NK-92 (cell line): ENCODE data around the gene CBR1.

Source experiments
- DNase-seq: peaks from one replicate; lab custom pipeline; 2025; ENCODE audit not compliant: unreplicated experiment; lab: John Stamatoyannopoulos, UW

The CBR1 gene

DNA sequence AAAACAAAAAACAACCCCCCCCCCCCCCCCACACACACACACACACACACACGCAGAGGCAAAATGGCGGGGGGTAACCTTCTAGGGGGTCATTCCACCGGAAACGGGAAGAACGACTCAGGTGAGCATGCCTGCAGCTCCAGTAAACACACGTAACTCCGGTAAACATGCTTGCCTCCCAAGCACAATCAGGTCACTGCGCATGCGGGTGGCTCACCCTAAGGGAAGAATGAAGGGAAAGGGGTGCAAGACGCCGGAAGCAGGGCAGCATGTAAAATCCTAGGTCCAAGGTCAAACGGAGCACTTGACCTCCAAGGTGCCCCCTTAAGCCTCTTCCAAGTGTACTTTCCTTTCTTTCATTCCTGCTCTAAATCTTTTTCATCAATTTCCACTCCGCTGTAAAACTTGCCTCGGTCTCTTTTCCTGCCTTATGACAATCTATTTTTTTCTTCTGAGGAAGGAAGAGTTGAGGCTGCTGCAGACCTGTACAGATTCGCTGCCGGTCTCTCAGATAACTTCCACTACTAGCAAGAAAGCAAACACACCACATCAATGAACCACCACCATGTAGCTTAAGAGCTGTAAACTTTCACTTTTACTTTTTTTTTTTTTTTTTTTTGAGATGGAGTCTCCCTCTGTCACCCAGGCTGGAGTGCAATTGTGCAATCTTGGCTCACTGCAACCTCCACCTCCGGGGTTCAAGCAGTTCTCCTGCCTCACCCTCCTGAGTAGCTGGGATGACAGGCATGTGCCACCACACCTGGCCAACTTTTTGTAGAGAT is 44.0 kb downstream of the CBR1 start:
- no peak for DNase-seq

DNA sequence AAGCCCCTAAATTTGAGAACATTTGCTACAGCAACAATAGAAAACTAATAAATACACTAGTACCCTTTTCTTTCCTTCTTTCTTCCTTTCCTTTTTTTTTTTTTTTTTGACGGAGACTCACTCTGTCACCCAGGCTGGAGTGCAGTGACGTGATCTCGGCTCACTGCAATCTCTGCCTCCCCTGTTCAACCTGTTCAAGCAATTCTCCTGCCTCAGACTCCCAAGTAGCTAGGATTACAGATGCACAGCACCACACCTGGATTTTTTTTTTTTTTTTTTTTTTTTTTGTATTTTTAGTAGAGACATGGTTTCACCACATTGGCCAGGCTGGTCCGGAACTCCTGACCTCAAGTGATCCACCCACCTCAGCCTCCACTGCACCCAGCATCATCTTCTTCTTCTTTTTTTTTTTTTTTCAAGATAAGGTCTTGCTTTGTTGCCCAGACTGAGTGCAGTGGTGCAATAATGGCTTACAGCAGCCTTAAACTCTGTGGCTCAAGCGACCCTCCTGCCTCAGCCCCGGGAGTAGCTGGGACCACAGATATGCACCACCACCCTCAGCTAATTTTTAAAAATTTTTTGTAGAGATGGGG is 45.4 kb downstream of the CBR1 start:
- DNase-seq = no peak

DNA sequence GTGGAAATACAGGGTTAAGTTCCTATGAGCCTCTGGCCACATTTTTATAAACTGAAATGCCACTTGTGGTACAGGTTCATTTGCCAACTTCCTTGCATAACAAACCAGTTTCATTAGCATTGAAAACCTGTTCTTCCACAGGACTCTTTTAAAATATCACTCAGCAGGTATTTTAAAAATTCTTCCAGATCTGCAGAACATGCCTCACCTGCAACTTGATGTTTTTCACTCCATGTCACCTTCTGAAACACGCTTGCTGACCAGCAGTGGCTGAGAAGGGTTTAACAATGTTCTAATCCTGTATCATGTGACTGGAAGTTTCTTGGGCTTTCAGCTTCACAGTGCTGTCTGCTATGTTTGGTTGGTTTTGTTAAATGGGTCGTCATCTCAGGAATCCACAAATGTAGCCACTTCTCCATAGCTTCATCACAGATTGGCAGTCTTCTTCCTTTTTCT is 47.5 kb downstream of the CBR1 start:
- no peak for DNase-seq

DNA sequence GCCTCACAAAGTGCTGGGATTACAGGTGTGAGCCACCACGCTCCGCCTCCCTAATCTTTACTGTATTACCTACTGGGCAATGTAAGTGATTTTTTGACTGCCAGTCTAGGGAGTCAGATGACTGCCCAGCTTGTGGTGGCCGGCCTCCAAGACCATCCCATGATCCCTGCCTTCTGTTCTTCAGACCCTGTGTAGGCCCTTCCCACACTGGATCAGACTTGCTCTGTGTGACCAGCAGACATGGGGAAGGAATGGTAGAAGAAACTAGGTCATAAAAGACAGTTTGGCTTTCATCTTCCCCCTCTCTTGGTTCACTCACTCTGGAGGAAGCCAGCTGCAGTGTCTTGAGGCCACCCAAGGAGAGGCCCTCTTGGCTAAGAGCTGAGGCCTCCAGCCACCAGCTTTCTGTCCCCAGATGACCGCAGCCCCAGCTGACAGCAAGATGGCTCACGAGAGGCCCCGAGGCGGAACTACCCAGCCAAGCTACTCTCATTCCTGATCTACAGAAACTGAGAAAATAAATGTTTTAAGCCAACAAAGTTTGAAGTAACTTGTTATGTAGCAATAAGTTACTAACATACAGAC is 50.6 kb downstream of the CBR1 start:
- DNase-seq = no peak
